ENCODE measurements around the gene SLC22A23.
A peak's percentile ranks its signal among the peaks of the same experiment; 100 is the strongest.

Gene SLC22A23

DNA sequence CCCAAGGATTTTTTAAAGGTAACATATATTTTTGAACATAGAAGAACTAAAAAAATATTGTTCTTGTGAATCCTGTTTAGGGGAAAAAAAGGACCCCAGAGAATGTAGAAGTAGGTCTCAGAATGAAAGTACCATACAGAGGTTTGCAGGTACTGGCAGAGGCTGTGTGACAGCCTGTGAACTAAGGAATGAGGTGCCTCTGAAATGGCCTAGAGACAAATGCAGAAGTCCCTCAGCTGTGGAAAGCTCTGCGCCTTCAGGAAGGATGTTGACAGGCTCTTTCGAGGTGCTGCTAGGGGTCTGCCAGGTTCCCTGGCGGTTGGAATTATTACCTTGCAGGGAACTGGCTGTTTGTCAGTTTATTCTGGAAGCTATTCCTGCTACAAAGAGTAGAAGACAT lies 220.8 kb downstream of the SLC22A23 start:
- Histone ChIP-seq H3K4me3 (ENCODE audit: low read length) (no peak overlapping the region), H3K4me1 (ENCODE audit: insufficient read depth, low read length) (peaks cover 3% of the 10 kb centered on the region; the same call in 1 of the 2 replicates), H3K27me3 (ENCODE audit: insufficient read depth, low read length) (peaks cover 13% of the 10 kb centered on the region), H3K9me3 (ENCODE audit: insufficient read depth, low read depth, low read length) (no peaks in the 10 kb centered on the region), H3K27ac (ENCODE audit: low read length) (no peak overlapping the region), H3K36me3 (ENCODE audit: insufficient read depth, low read depth, low read length) (no peaks in the 10 kb centered on the region), H3K9ac (ENCODE audit: low read depth, low read length) (no peak overlapping the region)

DNA sequence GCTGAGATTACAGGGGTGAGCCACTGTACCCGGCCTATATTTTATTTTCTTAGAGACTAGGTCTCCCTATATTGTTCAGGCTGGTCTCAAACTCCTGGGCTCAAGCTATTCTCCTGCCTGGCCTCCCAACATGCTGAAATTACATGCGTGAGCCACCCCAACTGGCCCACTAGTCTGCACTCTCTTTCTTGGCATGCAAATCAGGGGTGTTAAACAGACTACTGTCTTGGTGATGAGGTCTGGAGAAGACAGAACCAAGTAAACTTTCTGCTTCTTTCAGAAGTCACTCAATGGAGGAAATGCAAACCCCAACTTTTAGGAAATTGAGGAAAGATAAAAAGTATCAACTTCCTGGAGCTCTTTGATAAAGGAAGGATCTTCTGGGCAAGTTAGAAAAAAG lies 221.4 kb downstream of the SLC22A23 start:
- Histone ChIP-seq H3K9me3 (ENCODE audit: insufficient read depth, low read depth, low read length) (no peaks in the 10 kb centered on the region), H3K36me3 (ENCODE audit: insufficient read depth, low read depth, low read length) (no peaks in the 10 kb centered on the region), H3K4me3 (ENCODE audit: low read length) (no peak overlapping the region), H3K9ac (ENCODE audit: low read depth, low read length) (no peak overlapping the region), H3K4me1 (ENCODE audit: insufficient read depth, low read length) (peaks cover 7% of the 10 kb centered on the region), H3K27ac (ENCODE audit: low read length) (no peak overlapping the region), H3K27me3 (ENCODE audit: insufficient read depth, low read length) (peaks cover 18% of the 10 kb centered on the region)

DNA sequence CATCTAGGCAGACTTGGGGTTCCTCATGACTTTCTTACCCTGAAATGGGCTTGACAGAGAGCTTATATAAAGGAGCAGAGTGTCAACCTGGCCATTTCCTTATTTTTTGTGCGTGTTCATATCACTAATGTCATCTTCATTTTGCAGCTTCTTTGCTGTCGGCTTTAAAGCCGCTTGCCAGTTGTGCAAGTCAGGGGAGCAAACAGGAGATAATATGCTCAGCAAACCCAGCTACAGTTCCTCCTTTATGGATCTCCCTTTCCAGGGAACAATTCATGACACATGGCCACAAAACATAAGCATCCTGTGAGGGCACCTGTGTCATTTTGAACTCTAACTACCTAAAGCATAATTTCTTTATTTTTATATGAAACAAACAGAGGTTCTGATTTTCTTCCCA lies 222.9 kb downstream of the SLC22A23 start:
- Histone ChIP-seq H3K36me3 (ENCODE audit: insufficient read depth, low read depth, low read length) (no peaks in the 10 kb centered on the region), H3K27me3 (ENCODE audit: insufficient read depth, low read length) (peaks cover 34% of the 10 kb centered on the region), H3K4me3 (ENCODE audit: low read length) (no peak overlapping the region), H3K27ac (ENCODE audit: low read length) (no peak overlapping the region), H3K9me3 (ENCODE audit: insufficient read depth, low read depth, low read length) (no peaks in the 10 kb centered on the region), H3K4me1 (ENCODE audit: insufficient read depth, low read length) (peaks cover 14% of the 10 kb centered on the region), H3K9ac (ENCODE audit: low read depth, low read length) (no peak overlapping the region)

DNA sequence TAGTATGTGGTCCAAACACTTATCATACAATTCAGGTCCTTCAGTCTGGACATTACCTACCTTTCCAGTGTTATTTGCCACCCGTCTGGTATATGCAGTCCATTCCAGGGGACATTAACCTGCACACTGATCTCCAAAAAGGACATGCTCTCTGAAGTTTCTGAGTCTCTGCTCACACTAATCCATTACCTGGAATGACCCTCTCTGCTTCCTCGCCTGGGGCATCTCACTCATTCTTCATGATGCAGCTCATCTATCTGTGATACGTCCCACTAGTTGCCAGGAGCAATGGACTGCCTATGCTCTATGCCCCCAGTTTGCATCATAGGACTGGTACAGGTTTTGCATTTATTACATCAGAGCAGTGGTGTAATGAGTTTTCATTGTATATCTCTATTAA lies 223.5 kb downstream of the SLC22A23 start:
- Histone ChIP-seq H3K36me3 (ENCODE audit: insufficient read depth, low read depth, low read length) (no peaks in the 10 kb centered on the region), H3K9ac (ENCODE audit: low read depth, low read length) (no peak overlapping the region), H3K4me1 (ENCODE audit: insufficient read depth, low read length) (peaks cover 14% of the 10 kb centered on the region), H3K27me3 (ENCODE audit: insufficient read depth, low read length) (peaks cover 38% of the 10 kb centered on the region), H3K9me3 (ENCODE audit: insufficient read depth, low read depth, low read length) (no peaks in the 10 kb centered on the region), H3K4me3 (ENCODE audit: low read length) (no peak overlapping the region), H3K27ac (ENCODE audit: low read length) (no peak overlapping the region)

DNA sequence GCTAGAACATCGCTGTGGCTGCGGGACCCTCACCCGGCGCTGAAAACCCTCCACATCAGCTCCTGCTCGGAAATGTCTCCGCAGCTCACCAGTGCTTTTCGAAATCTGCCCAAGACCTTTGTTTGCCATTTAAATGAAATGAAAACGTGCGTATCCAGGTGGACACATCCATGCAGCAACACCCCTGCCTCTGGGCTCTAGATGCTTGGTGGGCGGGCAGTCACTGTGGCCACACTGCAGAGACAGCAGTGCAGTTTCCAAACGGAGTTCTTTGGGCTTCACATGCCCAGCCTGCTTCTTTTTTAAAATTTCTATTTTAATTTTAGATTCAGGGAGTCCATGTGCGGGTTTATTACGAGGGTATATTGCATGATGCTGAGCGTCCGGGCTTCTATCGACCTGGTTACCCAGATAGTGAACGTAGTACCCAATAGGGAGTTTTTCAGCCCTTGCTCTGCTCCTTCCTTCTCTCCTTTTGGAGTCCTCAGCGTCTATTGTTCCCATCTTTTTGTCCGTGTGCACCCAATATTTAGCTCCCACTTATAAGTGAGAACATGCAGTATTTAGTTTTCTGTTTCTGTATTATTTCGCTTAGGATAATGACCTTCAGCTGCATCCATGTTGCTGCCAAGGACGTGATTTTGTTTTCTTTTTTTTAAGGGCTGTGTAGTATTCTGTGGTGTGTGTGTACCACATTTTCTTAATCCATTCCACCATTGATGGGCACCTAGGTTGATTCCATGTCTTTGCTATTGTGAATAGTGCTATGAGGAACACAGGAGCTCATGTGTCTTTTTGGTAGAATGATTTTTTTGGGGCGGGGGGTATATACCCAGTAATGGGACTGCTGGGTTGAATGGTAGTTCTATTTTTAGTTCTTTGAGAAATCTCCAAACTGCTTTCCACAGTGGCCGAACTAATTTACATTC lies 224.6 kb downstream of the SLC22A23 start:
- Histone ChIP-seq H3K27me3 (ENCODE audit: insufficient read depth, low read length) (peaks cover 38% of the 10 kb centered on the region), H3K4me1 (ENCODE audit: insufficient read depth, low read length) (peaks cover 14% of the 10 kb centered on the region), H3K4me3 (ENCODE audit: low read length) (peak overlapping the region; percentile 94), H3K27ac (ENCODE audit: low read length) (no peak overlapping the region), H3K9me3 (ENCODE audit: insufficient read depth, low read depth, low read length) (no peaks in the 10 kb centered on the region), H3K36me3 (ENCODE audit: insufficient read depth, low read depth, low read length) (no peaks in the 10 kb centered on the region), H3K9ac (ENCODE audit: low read depth, low read length) (peak overlapping the region; percentile 92; the same call in 1 of the 2 replicates)

DNA sequence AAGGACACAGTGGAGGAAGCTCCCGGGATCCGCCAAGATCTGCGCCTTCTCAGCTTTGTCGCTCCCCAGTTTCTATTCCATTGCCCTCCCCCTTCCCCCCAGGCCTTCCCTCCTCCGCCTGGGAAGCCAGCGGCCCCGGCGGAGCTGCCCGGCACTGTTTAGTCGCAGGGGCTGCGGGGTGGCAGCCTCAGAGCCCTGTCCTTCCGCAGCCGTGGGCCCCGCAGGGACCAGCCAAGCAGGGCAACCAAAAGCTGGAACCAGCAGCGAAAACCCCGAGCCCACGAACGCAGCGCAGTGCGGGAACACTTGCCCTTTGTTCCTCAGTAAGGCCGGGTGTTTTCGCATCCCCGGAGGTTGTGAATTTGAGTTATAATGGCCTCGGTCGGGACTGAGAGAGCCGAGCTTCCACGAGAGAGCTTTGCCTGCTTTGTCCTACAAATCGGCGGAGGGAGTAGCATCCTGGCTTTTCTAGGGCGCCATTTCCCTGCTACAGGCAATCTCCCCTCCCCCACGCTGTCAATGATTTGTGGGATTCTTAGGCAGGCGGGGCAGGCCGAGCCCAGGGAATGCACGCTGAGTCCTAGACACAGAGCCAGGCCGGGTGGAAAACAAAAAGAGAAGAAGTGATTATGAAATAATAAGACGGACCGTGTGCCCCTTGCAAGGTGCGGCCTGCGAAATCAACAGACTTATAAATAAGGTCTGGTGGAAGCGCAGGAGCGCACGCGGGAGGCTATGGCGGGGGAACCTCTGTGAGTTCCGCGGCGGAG lies 225.4 kb downstream of the SLC22A23 start:
- Histone ChIP-seq H3K36me3 (ENCODE audit: insufficient read depth, low read depth, low read length) (no peaks in the 10 kb centered on the region), H3K27me3 (ENCODE audit: insufficient read depth, low read length) (peaks cover 38% of the 10 kb centered on the region), H3K9me3 (ENCODE audit: insufficient read depth, low read depth, low read length) (no peaks in the 10 kb centered on the region), H3K4me1 (ENCODE audit: insufficient read depth, low read length) (peaks cover 14% of the 10 kb centered on the region), H3K9ac (ENCODE audit: low read depth, low read length) (peak overlapping the region; percentile 92), H3K27ac (ENCODE audit: low read length) (peak overlapping the region; percentile 93), H3K4me3 (ENCODE audit: low read length) (peak overlapping the region; percentile 94)

DNA sequence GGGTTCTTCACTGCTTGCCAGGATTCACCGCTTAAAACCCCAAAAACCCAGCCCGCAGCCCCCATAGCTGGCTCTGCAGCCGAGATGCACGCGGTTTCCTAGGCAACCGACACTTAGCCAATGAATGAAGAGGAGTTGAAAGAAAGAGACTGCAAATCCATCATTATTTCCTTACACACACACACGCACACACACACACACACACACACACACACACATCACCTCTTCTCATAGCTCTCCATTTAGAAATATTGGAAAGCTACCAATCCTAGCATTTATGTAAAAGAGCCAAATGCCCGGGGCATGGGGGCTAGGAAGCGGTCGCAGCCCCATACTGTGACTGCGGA lies 226.0 kb downstream of the SLC22A23 start:
- Histone ChIP-seq H3K4me1 (ENCODE audit: insufficient read depth, low read length) (peaks cover 14% of the 10 kb centered on the region), H3K27me3 (ENCODE audit: insufficient read depth, low read length) (peaks cover 38% of the 10 kb centered on the region), H3K4me3 (ENCODE audit: low read length) (peak overlapping the region; percentile 94), H3K9me3 (ENCODE audit: insufficient read depth, low read depth, low read length) (no peaks in the 10 kb centered on the region), H3K36me3 (ENCODE audit: insufficient read depth, low read depth, low read length) (peaks cover 5% of the 10 kb centered on the region), H3K27ac (ENCODE audit: low read length) (no peak overlapping the region), H3K9ac (ENCODE audit: low read depth, low read length) (peak overlapping the region; percentile 92; the same call in 1 of the 2 replicates)

DNA sequence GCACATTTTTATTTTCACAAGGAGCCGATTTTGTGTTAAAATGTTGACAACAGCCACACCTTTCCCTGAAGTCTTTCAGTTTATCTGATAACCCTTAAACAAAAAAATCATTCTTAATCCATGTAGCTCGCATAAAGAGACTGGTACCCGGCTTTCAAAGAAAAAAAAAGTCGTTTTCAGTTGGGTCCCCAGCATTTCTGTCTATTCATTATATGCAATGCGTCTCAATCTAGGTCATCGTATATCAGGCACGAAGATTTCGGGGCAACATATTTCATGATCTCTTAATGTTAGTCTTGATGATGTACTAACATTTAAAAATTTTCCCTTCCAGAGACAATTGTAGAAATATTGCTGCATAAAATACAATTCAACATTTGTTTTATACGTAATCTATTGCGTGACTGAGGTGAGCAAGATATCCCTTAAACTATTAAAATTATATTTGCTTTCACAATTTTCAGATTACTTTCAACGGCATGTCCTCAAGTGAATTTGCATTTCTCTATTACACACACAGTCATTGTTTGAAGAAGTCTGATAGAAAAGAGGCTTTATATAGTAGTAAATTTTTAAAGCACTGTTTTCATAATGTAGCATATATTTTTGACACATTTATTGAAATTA lies 226.5 kb downstream of the SLC22A23 start:
- H3K27me3 ChIP-seq (ENCODE audit: insufficient read depth, low read length) = peaks cover 38% of the 10 kb centered on the region
- peak overlapping the region; percentile 94 for H3K4me3 ChIP-seq (ENCODE audit: low read length)
- H3K27ac ChIP-seq (ENCODE audit: low read length) = no peak overlapping the region
- H3K9ac ChIP-seq (ENCODE audit: low read depth, low read length) = peak overlapping the region; percentile 74; the same call in 1 of the 2 replicates
- peaks cover 11% of the 10 kb centered on the region for H3K4me1 ChIP-seq (ENCODE audit: insufficient read depth, low read length)
- H3K9me3 ChIP-seq (ENCODE audit: insufficient read depth, low read depth, low read length) = no peaks in the 10 kb centered on the region
- peaks cover 8% of the 10 kb centered on the region for H3K36me3 ChIP-seq (ENCODE audit: insufficient read depth, low read depth, low read length)

DNA sequence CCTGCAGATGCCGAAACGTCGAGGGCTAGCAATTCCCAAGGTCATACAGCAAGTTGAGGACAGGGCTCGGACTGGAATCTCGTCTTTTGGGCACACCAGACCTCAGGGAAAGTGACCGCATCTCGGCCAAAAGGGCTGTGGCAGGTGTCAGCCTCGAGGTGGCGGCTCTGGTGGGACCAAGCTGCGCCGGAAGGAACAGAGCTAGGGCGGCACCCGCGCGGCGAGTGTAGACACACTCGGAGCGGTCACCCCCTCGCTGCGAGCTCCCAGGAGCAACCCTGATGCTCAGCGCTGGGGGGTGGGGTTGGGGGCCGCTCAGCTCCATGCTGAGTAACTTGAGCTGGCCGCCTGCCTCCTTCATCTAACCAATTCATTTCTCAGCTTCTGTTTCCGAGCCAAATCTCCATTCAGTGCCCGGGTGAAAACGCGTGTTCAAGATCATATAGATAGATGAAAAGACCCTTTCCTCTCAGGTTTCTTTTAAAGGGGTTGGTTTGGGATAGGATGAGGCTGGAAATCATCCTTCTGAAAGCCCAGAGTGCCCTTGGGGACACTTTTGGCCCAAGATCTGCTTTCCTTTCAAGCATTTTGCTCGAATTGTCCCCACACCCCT lies 227.2 kb downstream of the SLC22A23 start:
- Histone ChIP-seq H3K36me3 (ENCODE audit: insufficient read depth, low read depth, low read length) (peaks cover 8% of the 10 kb centered on the region), H3K4me3 (ENCODE audit: low read length) (peak overlapping the region; percentile 94), H3K27ac (ENCODE audit: low read length) (no peak overlapping the region), H3K9me3 (ENCODE audit: insufficient read depth, low read depth, low read length) (no peaks in the 10 kb centered on the region), H3K27me3 (ENCODE audit: insufficient read depth, low read length) (peaks cover 38% of the 10 kb centered on the region), H3K4me1 (ENCODE audit: insufficient read depth, low read length) (peaks cover 11% of the 10 kb centered on the region), H3K9ac (ENCODE audit: low read depth, low read length) (peak overlapping the region; percentile 74; the same call in 1 of the 2 replicates)

DNA sequence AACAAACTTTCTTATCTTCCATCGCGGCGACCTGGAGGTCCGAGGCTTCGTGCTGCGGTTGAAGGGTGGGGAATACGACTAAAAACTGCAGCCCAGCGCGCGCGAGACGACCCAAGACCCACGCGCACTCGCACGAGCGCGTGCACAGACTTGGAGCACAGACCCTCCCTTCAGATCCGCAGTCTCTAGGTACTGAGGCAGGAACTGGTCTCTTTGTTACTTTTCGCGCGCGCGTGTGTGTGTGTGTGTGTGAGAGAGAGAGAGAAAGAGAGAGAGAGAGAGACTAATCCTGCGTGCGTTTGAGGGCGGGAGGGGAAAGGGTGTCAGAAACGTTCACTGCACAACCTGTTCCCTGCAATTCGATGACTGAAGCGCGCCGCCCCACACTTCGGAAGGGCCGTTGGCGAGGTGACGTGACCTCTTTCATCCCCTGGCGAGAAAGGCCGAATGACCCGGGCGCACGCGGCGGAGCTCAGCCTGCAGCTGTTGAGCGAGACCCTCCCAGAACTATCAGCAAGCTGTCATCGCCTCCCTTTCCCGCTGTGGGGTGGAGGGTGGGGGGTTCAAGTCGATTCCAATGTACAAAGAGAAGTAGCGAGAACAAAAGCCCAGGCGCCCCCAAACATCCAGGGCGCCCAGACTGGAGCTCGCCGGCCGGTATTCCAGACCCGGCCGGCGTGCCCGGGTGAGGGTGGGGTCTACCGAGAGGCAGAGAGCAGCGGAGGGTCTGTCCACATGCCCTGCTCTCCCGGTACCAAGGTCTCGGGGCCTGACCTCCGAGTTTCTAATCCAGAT lies 227.9 kb downstream of the SLC22A23 start:
- peak overlapping the region; percentile 94 for H3K4me3 ChIP-seq (ENCODE audit: low read length)
- H3K9ac ChIP-seq (ENCODE audit: low read depth, low read length) = peak overlapping the region; percentile 74; the same call in 1 of the 2 replicates
- peaks cover 15% of the 10 kb centered on the region for H3K36me3 ChIP-seq (ENCODE audit: insufficient read depth, low read depth, low read length)
- H3K9me3 ChIP-seq (ENCODE audit: insufficient read depth, low read depth, low read length) = no peaks in the 10 kb centered on the region
- peaks cover 11% of the 10 kb centered on the region for H3K4me1 ChIP-seq (ENCODE audit: insufficient read depth, low read length)
- peaks cover 38% of the 10 kb centered on the region for H3K27me3 ChIP-seq (ENCODE audit: insufficient read depth, low read length)
- H3K27ac ChIP-seq (ENCODE audit: low read length) = no peak overlapping the region

Measured in iPS-20b (cell line).